GM12878 (cell line): Measurements from ENCODE around the gene VCAN. TPM values are rescaled to one million over a fixed set of nuclear protein-coding genes. Genes with fewer than 3 reads are reported as not detected.

Source experiments
- ATAC-seq: fragments of 200-7000 bp; cut with Tn5 transposase; 3 replicates; pipeline ENCODE4 v1.9.1; 2020; ENCODE audit warnings: mild to moderate bottlenecking, moderate library complexity
- BruUV-seq: library from RNA; stranded (reverse); fragments of 400-500 nt; replicated peaks from 2 replicates; lab custom pipeline; 2021; lab: Mats Ljungman, UMichigan
- CTCF ChIA-PET: fragments of 300-600 bp; sonication (Branson Sonifier 250); formaldehyde crosslinking; extraction: SDS; loops from one replicate; lab custom pipeline; 2021; ENCODE audit warnings: inconsistent platforms; lab: Yijun Ruan, JAX
- POLR2A ChIA-PET: fragments of 350-600 bp; formaldehyde crosslinking; extraction: SDS; loops from one replicate; lab custom pipeline; 2021; ENCODE audit warnings: inconsistent platforms; lab: Charles Lee
- RAD21 ChIA-PET: fragments of 300-600 bp; sonication (Branson Sonifier 250); formaldehyde crosslinking; loops from one replicate; lab custom pipeline; 2023; ENCODE audit warnings: antibody characterized with exemption; ENCODE audit not compliant: unreplicated experiment; lab: Charles Lee
- SMC1A ChIA-PET: fragments of 300-600 bp; sonication (Branson Sonifier 250); formaldehyde crosslinking; loops from one replicate; lab custom pipeline; 2023; ENCODE audit not compliant: unreplicated experiment, uncharacterized antibody; lab: Charles Lee
- DNase-seq: peaks from one replicate; pipeline ENCODE4 v3.0.0-alpha.2; 2011; ENCODE audit warnings: low read depth, low spot score
- FAIRE-seq: peaks from 3 replicates; lab custom pipeline; 2011; peaks lifted over from hg19 to GRCh38; lab: Jason Lieb, UNC
- H2AFZ ChIP-seq: 2 replicates; pipeline ENCODE4 v1.6.0; 2011; ENCODE audit warnings: low read depth, low read length, control low read depth; ENCODE audit not compliant: control insufficient read depth
- H3K27ac ChIP-seq: 2 replicates; pipeline ENCODE4 v1.5.1; 2011; ENCODE audit warnings: control low read depth; ENCODE audit not compliant: control insufficient read depth, insufficient read depth
- H3K27me3 ChIP-seq, 2 experiments: replicated peaks in 1 of 2; 2 replicates each; pipeline versions ENCODE4 v1.6.0 to v1.6.1; 2011; ENCODE audit warnings: low read length in 1 of 2; ENCODE audit not compliant: control insufficient read depth in 2 of 2, insufficient read depth in 2 of 2
- H3K36me3 ChIP-seq, 2 experiments: 2 replicates each; pipeline ENCODE4 v1.5.1; 2011; ENCODE audit warnings: low read length in 1 of 2; ENCODE audit not compliant: control insufficient read depth in 2 of 2, insufficient read depth in 2 of 2
- H3K4me1 ChIP-seq: 2 replicates; pipeline ENCODE4 v1.6.1; 2011; ENCODE audit warnings: mild to moderate bottlenecking, low read length, moderate library complexity, mixed read lengths; ENCODE audit not compliant: control insufficient read depth, insufficient read depth
- H3K4me2 ChIP-seq: 2 replicates; pipeline ENCODE4 v1.6.0; 2011; ENCODE audit warnings: control low read depth; ENCODE audit not compliant: control insufficient read depth, insufficient read depth
- H3K4me3 ChIP-seq: fragments of 200-600 bp; sonication (generic); 2 replicates; pipeline ENCODE4 v1.5.1; 2016
- H3K79me2 ChIP-seq: 2 replicates; pipeline ENCODE4 v1.6.0; 2011; ENCODE audit warnings: low read length; ENCODE audit not compliant: control insufficient read depth, insufficient read depth
- H3K9ac ChIP-seq: 2 replicates; pipeline ENCODE4 v1.8.0; 2011; ENCODE audit warnings: low read length, control low read depth, mixed read lengths; ENCODE audit not compliant: control insufficient read depth, insufficient read depth
- H3K9me3 ChIP-seq: replicated peaks from 3 replicates; pipeline ENCODE4 v1.5.1; 2011; ENCODE audit warnings: mild to moderate bottlenecking, low read length; ENCODE audit not compliant: control insufficient read depth, insufficient read depth
- H4K20me1 ChIP-seq: 2 replicates; pipeline ENCODE4 v1.6.0; 2011; ENCODE audit not compliant: control insufficient read depth, insufficient read depth
- CHD2 ChIP-seq: IDR thresholded peaks from 2 replicates; pipeline ENCODE4 v1.6.1; 2011; ENCODE audit warnings: low read depth, low read length, improper control_type of control experiment, borderline replicate concordance
- E2F8 ChIP-seq: fragments of 450-650 bp; IDR thresholded peaks from 2 replicates; pipeline ENCODE4 v1.6.1; 2018; ENCODE audit warnings: mild to moderate bottlenecking, low read depth, moderate library complexity; ENCODE audit not compliant: partially characterized antibody
- HCFC1 ChIP-seq: fragments of 150-350 bp; IDR thresholded peaks from 2 replicates; pipeline ENCODE4 v1.6.1; 2014; ENCODE audit warnings: low read length
- HDAC6 ChIP-seq: fragments of 200-600 bp; sonication (generic); IDR thresholded peaks from one replicate; pipeline ENCODE4 v1.8.0; 2017; ENCODE audit warnings: antibody characterized with exemption; ENCODE audit not compliant: unreplicated experiment
- IRF5 ChIP-seq: fragments of 450-650 bp; IDR thresholded peaks from 2 replicates; pipeline ENCODE4 v1.6.1; 2017; ENCODE audit warnings: borderline replicate concordance
- KDM1A ChIP-seq: fragments of 200-600 bp; sonication (generic); IDR thresholded peaks from 2 replicates; pipeline ENCODE4 v1.6.1; 2016; ENCODE audit warnings: borderline replicate concordance
- NFXL1 ChIP-seq: fragments of 450-650 bp; IDR thresholded peaks from 2 replicates; pipeline ENCODE4 v1.6.1; 2017; ENCODE audit warnings: antibody characterized with exemption, mild to moderate bottlenecking, borderline replicate concordance
- NFYA ChIP-seq: IDR thresholded peaks from 2 replicates; pipeline ENCODE4 v1.6.1; 2011; ENCODE audit warnings: low read depth, mild to moderate bottlenecking, low read length, improper control_type of control experiment, borderline replicate concordance
- PKNOX1 ChIP-seq: fragments of 450-650 bp; IDR thresholded peaks from 2 replicates; pipeline ENCODE4 v1.6.1; 2016; ENCODE audit warnings: mild to moderate bottlenecking
- RAD21 ChIP-seq: IDR thresholded peaks from 2 replicates; pipeline ENCODE4 v1.6.1; 2011; ENCODE audit warnings: mild to moderate bottlenecking, low read depth, low read length, moderate library complexity; ENCODE audit not compliant: insufficient read depth
- RAD51 ChIP-seq: fragments of 450-650 bp; IDR thresholded peaks from 2 replicates; pipeline ENCODE4 v1.6.1; 2016; ENCODE audit warnings: moderate library complexity, mild to moderate bottlenecking, inconsistent platforms
- SMARCA5 ChIP-seq: fragments of 450-650 bp; IDR thresholded peaks from 2 replicates; pipeline ENCODE4 v1.6.1; 2017; ENCODE audit warnings: mild to moderate bottlenecking
- ZNF24 ChIP-seq: fragments of 450-650 bp; IDR thresholded peaks from 2 replicates; pipeline ENCODE4 v1.6.1; 2017; ENCODE audit warnings: antibody characterized with exemption, mild to moderate bottlenecking
- ZNF384 ChIP-seq: IDR thresholded peaks from 2 replicates; pipeline ENCODE4 v1.6.1; 2012; ENCODE audit warnings: low read depth, mild to moderate bottlenecking, low read length, improper control_type of control experiment, borderline replicate concordance
- WGBS: methylation state at CpG from one replicate; pipeline ENCODE4 v1.1.6; 2016; ENCODE audit warnings: low lambda C conversion rate; ENCODE audit not compliant: insufficient replicate concordance, insufficient coverage; ENCODE audit errors: missing lambda C conversion rate; 5-methylcytosine and 5-hydroxymethylcytosine counted together
- in situ Hi-C: fragments of 300-500 bp; cut with MboI; formaldehyde crosslinking; loops from 9 replicates; pipeline ENCODE4 v1.14.3; 2018; ENCODE audit warnings: mixed read lengths
- intact Hi-C: fragments of 100-400 bp; cut with micrococcal nuclease; formaldehyde crosslinking; loops from one replicate; pipeline ENCODE4 v1.14.2; 2022; ENCODE audit not compliant: unreplicated experiment
- polyA plus RNA-seq, 11 experiments: library from polyadenylated mRNA; depleted of rRNA in 4 of 11; unstranded in 6 of 11; stranded (reverse) in 5 of 11; fragments of >200 nt; fragmentation: Nextera tagmentation in 4 of 11; fragmentation: Illumina TruSeq in 1 of 11; extraction: Ambion mirVana in 4 of 11; extraction: Trizol in 1 of 11; gene quantifications; 1 replicate in 1 of 11; 2 replicates in 10 of 11; pipeline versions ENCODE4 v1.2.1 to v1.2.3, GENCODE V29; 2011 to 2016; ENCODE audit warnings: inconsistent platforms in 2 of 11, missing spikeins in 2 of 11, low read depth in 1 of 11
- total RNA-seq, 4 experiments: library from RNA; depleted of rRNA in 3 of 4; stranded (reverse); fragments of >200 nt in 3 of 4; fragmentation: Illumina TruSeq in 1 of 4; extraction: Trizol in 1 of 4; gene quantifications; 2 replicates each; pipeline versions ENCODE4 v1.2.1 to v1.2.3, GENCODE V29; 2013 to 2021

Gene VCAN
- total and polyA plus RNA-seq, 10 of the 15 experiments (the other 5 are each of a cell fraction or from before 2014, with no cell fraction given) = 1.2 to 15.2 (median 4.5) TPM

- Histone ChIP-seq H3K4me1 (no peaks in the 10 kb centered on the region; the same call in 1 of the 2 replicates), H3K27ac (no peak overlapping the region), H3K36me3 (no peaks in the 10 kb centered on the region), H4K20me1 (no peaks in the 10 kb centered on the region), H3K9me3 (no peaks in the 10 kb centered on the region), H3K79me2 (no peaks in the 10 kb centered on the region), H3K9ac (no peak overlapping the region), H3K4me3 (no peak overlapping the region), H3K27me3 (peaks cover 0 to 2% of the 10 kb centered on the region in 2 experiments; a peak in 1 of 4 replicates), H3K4me2 (no peak overlapping the region), H2AFZ (no peak overlapping the region)
- in situ Hi-C loops = no loop called here
- POLR2A ChIA-PET = no interaction called here
- SMC1A ChIA-PET = interaction anchor here (0.7 to 1.3 kb wide), 4 partner anchors 9 to 917 kb away, joined by 3 to 4 read pairs (median 3); no protein-coding TSS in a partner anchor
- RAD21 ChIA-PET = interaction anchor here (1.4 to 3.0 kb wide), 2 partner anchors 918 to 1208 kb away, joined by 4 to 8 read pairs; no protein-coding TSS in a partner anchor
- FAIRE-seq (no peak), ATAC-seq (no peak), DNase-seq (no peak)
- intact Hi-C loops = loop anchor here (10.0 kb wide), 1 partner anchor 774 kb away; no protein-coding TSS in a partner anchor
- CTCF ChIA-PET = interaction anchor here (1.6 kb wide), 1 partner anchor 918 kb away, joined by 5 read pairs; no protein-coding TSS in a partner anchor
- WGBS = 64% methylated on average over 5 of the region's 5 CpGs
- no TSS peak for BruUV-seq
- TF ChIP-seq CHD2 (no peak), RAD21 (no peak), ZNF384 (no peak), PKNOX1 (no peak), SMARCA5 (no peak), NFYA (no peak), RAD51 (no peak), KDM1A (no peak), HDAC6 (no peak), ZNF24 (no peak), IRF5 (no peak), HCFC1 (no peak), E2F8 (no peak), NFXL1 (no peak)
Observed at GRCh38 chr5:83559118-83559785, 87.7 kb downstream of the VCAN start.
